AG09319 (cell line): ENCODE measurements around the gene GK.
"Not testable (repeated sequence)": the region's sequence is repeated elsewhere in the genome, so short reads cannot be mapped to it uniquely, and the experiment has no call there.

Source experiments
- DNase-seq: peaks from one replicate; pipeline ENCODE4 v3.0.0-alpha.2; 2010; ENCODE audit warnings: low read depth; ENCODE audit errors: extremely low read depth
- TF ChIP-seq, protein P1 (sequence below): IDR thresholded peaks from 2 replicates; pipeline ENCODE4 v1.5.1; 2011; ENCODE audit warnings: low read depth, mild to moderate bottlenecking, inconsistent platforms, low read length, moderate library complexity

GK gene

GRCh38 chrX:30620125-30620524 is 33.1 kb upstream of the GK start:
- TF ChIP-seq, protein P1, sequence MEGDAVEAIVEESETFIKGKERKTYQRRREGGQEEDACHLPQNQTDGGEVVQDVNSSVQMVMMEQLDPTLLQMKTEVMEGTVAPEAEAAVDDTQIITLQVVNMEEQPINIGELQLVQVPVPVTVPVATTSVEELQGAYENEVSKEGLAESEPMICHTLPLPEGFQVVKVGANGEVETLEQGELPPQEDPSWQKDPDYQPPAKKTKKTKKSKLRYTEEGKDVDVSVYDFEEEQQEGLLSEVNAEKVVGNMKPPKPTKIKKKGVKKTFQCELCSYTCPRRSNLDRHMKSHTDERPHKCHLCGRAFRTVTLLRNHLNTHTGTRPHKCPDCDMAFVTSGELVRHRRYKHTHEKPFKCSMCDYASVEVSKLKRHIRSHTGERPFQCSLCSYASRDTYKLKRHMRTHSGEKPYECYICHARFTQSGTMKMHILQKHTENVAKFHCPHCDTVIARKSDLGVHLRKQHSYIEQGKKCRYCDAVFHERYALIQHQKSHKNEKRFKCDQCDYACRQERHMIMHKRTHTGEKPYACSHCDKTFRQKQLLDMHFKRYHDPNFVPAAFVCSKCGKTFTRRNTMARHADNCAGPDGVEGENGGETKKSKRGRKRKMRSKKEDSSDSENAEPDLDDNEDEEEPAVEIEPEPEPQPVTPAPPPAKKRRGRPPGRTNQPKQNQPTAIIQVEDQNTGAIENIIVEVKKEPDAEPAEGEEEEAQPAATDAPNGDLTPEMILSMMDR, result no peak
- DNase-seq, result no peak

DNA sequence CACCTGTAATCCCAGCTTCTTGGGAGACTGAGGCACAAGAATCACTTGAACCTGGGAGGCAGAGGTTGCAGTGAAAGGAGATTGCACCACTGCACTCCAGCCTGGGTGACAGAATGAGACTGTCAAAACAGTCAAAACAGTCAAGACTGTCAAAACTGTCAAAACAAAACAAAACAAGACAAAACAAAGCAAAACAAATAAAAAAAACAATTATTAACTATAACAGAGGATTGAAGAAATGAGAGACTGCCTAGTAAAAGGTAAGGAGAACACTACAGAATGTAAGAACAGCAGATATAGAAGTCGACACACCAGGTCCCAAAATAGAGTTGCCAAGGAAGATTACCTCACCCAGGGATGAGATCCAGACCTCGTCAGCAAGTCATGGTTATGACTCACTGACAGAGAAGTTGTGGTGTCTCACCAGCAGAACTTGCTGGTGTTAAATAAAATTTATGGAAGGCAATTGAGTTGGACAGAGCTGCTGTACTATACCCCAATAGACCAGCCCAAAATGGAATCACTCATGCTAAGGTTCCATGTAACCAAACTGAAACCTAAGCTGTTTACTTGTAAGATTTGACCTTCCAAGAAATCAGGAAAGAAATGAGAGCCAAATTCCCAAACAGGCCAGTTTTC is 32.1 kb upstream of the GK start:
- TF ChIP-seq, protein P1, result no peak
- DNase-seq, result peak; percentile 48

DNA sequence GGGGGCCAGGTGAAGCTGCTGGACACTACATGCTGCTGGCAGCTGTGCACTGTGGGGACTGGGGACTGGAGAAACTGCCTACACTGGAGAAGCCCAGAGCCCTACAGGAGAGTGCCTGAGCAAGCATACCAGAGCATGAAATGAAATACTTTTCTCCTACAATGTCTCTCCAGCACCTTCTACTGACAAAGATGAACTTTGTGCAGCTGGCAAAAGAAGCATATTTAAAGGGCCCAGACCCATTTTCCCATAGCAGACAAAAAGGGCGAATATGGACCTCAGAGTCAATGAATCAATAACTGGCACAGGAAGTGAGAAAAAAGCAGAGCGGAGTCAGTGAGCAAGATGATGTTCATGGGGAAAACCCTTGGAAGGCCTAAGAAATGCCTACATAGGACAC is 30.9 kb upstream of the GK start:
- no peak for DNase-seq
- TF ChIP-seq, protein P1, result no peak

- TF ChIP-seq, protein P1, result no peak
- DNase-seq, result no peak
Observed at GRCh38 chrX:30626402-30626801, 26.8 kb upstream of the GK start.

DNA sequence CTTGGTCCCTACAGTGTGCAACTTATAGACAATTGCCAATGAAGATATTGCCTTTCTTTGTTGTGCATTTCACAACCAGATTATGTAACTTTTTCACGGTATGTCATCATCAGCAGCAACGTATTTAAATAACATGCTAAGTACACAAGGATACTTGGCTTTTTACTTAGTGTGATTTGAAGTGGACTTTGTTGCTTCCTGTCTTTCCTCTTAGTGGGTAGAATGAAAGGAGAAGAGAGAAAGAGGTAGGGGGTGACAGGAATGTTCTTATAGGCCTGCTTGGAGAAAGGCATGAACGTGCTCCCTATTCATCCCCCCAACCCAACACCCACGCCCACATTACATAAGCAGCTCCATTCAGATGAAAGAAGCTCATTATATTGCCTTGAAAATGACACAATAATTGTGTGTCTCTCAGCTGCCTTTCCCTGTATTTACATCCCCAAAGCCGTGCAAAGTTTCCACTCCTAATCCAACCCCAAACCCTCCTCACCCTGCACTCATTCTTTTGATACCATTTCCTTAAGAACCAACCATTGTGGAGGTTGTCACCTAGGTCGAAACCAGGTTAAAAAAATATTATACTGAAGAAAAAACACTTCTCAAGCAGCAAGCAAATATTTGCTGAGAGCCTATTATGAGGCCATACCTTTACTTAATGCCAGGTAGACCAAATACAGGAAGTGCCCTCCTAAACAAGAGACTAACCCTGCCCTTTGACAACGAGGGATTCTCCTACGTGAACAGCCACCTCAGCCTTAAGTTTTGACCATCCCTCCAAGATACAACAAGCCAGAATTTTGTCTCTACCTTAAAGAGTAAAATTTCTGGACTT is 25.2 kb upstream of the GK start:
- DNase-seq, result no peak
- TF ChIP-seq, protein P1, result no peak

- not testable (repeated sequence) for DNase-seq
Observed at GRCh38 chrX:30634070-30634469, 19.2 kb upstream of the GK start.

DNA sequence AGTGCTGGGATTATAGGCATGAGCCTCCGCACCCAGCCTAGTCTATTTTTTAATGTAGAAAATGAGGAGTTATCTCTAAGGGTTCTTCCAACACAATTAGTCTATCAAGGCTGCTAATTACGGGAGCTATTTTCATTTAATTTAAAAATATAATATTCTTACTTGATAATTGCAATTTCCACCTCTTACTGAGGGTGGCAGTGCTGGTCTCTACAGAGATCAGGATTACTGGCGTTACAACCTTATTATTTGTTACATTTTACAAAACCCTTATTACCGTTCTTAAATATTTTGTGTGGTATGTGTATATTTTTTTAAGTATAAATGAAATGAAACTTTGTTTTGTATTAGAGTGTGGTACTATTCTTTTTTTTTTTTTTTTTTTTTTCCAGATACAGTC is 17.6 kb upstream of the GK start:
- DNase-seq, result no peak

More for the DNA sequence above, 17.6 kb upstream of the GK start:
- TF ChIP-seq, protein P1, result peak; percentile 23
